OCI-LY7 (cell line): ENCODE results near the gene AFG1L. TPM values are rescaled to one million over a fixed set of nuclear protein-coding genes. Genes with fewer than 3 reads are reported as not detected.
"Not testable (repeated sequence)": the region's sequence is repeated elsewhere in the genome, so short reads cannot be mapped to it uniquely, and the experiment has no call there.

Experiments
- BruUV-seq: library from RNA; stranded (reverse); fragments of 400-500 nt; replicated peaks from 2 replicates; lab custom pipeline; 2021; lab: Mats Ljungman, UMichigan
- CTCF ChIA-PET: fragments of 300-600 bp; sonication (Branson Sonifier 250); formaldehyde crosslinking; loops from one replicate; lab custom pipeline; 2022; ENCODE audit warnings: antibody characterized with exemption; ENCODE audit not compliant: unreplicated experiment; lab: Charles Lee
- POLR2A ChIA-PET: fragments of 300-600 bp; sonication (Branson Sonifier 250); formaldehyde crosslinking; loops from one replicate; lab custom pipeline; 2022; ENCODE audit warnings: antibody characterized with exemption; lab: Charles Lee
- DNase-seq: peaks from one replicate; pipeline ENCODE4 v3.0.0-alpha.2; 2015; ENCODE audit warnings: low spot score
- H2AFZ ChIP-seq: fragments of 200-600 bp; sonication (generic), shearing (Covaris generic); 2 replicates; pipeline ENCODE4 v1.6.1; 2014; ENCODE audit warnings: mild to moderate bottlenecking, antibody characterized with exemption, low read length, moderate library complexity
- H3K27ac ChIP-seq: fragments of 200-600 bp; sonication (generic); 2 replicates; pipeline ENCODE4 v1.5.1; 2014; ENCODE audit warnings: mixed run types, low read depth, mild to moderate bottlenecking, moderate library complexity, low read length, inconsistent platforms; ENCODE audit not compliant: poor library complexity, severe bottlenecking
- H3K36me3 ChIP-seq: fragments of 200-600 bp; sonication (generic); 2 replicates; pipeline ENCODE4 v1.6.1; 2014; ENCODE audit warnings: mild to moderate bottlenecking, antibody characterized with exemption, low read length, moderate library complexity, mixed read lengths; ENCODE audit not compliant: insufficient read depth
- H3K4me1 ChIP-seq: fragments of 200-600 bp; sonication (generic); 2 replicates; pipeline ENCODE4 v1.5.1; 2014; ENCODE audit warnings: mild to moderate bottlenecking, low read length; ENCODE audit not compliant: insufficient read depth, poor library complexity, severe bottlenecking
- H3K4me2 ChIP-seq: fragments of 200-600 bp; sonication (generic); 2 replicates; pipeline ENCODE4 v1.6.1; 2014; ENCODE audit warnings: mild to moderate bottlenecking, low read length
- H3K4me3 ChIP-seq: fragments of 200-600 bp; sonication (generic); 2 replicates; pipeline ENCODE4 v1.5.1; 2014; ENCODE audit warnings: mild to moderate bottlenecking, low read depth, low read length; ENCODE audit not compliant: poor library complexity, severe bottlenecking
- H3K79me2 ChIP-seq: fragments of 200-600 bp; sonication (generic); 2 replicates; pipeline ENCODE4 v1.6.1; 2016; ENCODE audit warnings: low read depth, mild to moderate bottlenecking, low read length, moderate library complexity, mixed read lengths; ENCODE audit not compliant: insufficient read depth
- H3K9me2 ChIP-seq: fragments of 200-600 bp; sonication (generic); 2 replicates; pipeline ENCODE4 v1.6.1; 2016; ENCODE audit warnings: mild to moderate bottlenecking, low read length, mixed read lengths; ENCODE audit not compliant: insufficient read depth
- H3K9me3 ChIP-seq: fragments of 200-600 bp; sonication (generic); 2 replicates; pipeline ENCODE4 v1.6.1; 2014; ENCODE audit warnings: mild to moderate bottlenecking, mixed run types, low read length, mixed read lengths
- H4K20me1 ChIP-seq: fragments of 200-600 bp; sonication (generic); 2 replicates; pipeline ENCODE4 v1.6.1; 2014; ENCODE audit warnings: mild to moderate bottlenecking, antibody characterized with exemption, low read length, moderate library complexity, mixed read lengths; ENCODE audit not compliant: insufficient read depth
- EZH2phosphoT487 ChIP-seq: fragments of 200-600 bp; sonication (generic); IDR thresholded peaks from 2 replicates; pipeline ENCODE4 v1.6.1; 2018; ENCODE audit warnings: low read depth, borderline replicate concordance, mild to moderate bottlenecking, mixed run types, antibody characterized with exemption, low read length, moderate library complexity, mixed read lengths
- intact Hi-C: fragments of 100-400 bp; cut with micrococcal nuclease; formaldehyde crosslinking; loops from one replicate; pipeline ENCODE4 v1.10.0; 2022; ENCODE audit not compliant: unreplicated experiment
- total RNA-seq, 2 experiments: library from RNA; depleted of rRNA in 1 of 2; stranded (reverse); fragments of >200 nt in 1 of 2; shearing (Covaris generic) in 1 of 2; gene quantifications; 2 replicates each; pipeline ENCODE4 v1.2.3, GENCODE V29; 2014 to 2022
- TF ChIP-seq, protein P1 (sequence below): fragments of 200-600 bp; sonication (generic); conservative IDR thresholded peaks from 2 replicates; pipeline ENCODE4 v1.5.1; 2014; ENCODE audit warnings: mild to moderate bottlenecking, antibody characterized with exemption, low read length, moderate library complexity, mixed read lengths

AFG1L gene
- total RNA-seq, 2 experiments from 2014 or later: 8.9 to 9.0 TPM

DNA sequence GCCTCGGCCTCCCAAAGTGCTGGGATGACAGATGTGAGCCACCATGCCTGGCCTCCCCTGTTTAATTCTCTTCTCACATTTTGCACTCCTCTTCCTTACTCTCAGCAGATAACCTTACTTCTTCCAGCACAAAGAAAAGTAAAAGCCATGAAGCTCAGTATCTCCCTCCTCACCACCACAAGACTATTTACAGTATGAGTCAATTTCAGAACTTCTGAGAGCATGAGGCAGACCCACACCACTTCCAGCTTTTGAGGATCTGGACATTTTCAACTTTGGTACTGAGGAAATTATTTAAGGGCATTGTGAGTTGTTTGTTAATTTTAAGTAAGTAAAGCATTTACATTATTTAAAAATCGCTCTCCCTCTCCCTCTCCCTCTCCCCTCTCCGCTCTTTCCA is 26.0 kb upstream of the AFG1L start:
- CTCF ChIA-PET: no interaction called here
- intact Hi-C loops: loop anchor here (10.0 kb wide), 2 partner anchors 314 to 636 kb away; partner anchors contain the start of gene SEC63

DNA sequence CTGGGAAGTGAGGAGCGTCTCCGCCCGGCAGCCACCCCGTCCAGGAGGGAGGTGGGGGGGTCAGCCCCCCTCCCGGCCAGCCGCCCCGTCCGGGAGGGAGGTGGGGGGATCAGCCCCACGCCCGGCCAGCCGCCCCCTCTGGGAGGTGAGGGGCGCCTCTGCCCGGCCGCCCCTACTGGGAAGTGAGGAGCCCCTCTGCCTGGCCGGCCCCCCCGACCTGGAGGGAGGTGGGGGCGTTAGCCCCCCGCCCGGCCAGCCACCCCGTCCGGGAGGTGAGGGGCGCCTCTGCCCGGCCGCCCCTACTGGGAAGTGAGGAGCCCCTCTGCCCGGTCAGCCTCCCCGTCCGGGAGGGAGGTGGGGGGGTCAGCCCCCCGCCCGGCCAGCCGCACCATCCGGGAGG is 24.9 kb upstream of the AFG1L start:
- H3K9me2 ChIP-seq, H3K4me3 ChIP-seq, H3K27ac ChIP-seq, POLR2A ChIA-PET, H3K4me1 ChIP-seq, H3K79me2 ChIP-seq, H4K20me1 ChIP-seq, BruUV-seq, DNase-seq, CTCF ChIA-PET, H3K9me3 ChIP-seq, H2AFZ ChIP-seq, H3K36me3 ChIP-seq, H3K4me2 ChIP-seq: not testable (repeated sequence)
- intact Hi-C loops: loop anchor here (10.0 kb wide), 2 partner anchors 315 to 635 kb away; partner anchors contain the start of gene SEC63

More for the DNA sequence above, 26.0 kb upstream of the AFG1L start:
- Histone ChIP-seq H3K9me3 (no peaks in the 10 kb centered on the region), H3K4me1 (no peaks in the 10 kb centered on the region), H3K4me2 (no peak overlapping the region), H3K79me2 (no peaks in the 10 kb centered on the region), H4K20me1 (no peaks in the 10 kb centered on the region), H3K4me3 (no peak overlapping the region), H2AFZ (no peak overlapping the region), H3K9me2 (no peaks in the 10 kb centered on the region), H3K36me3 (no peaks in the 10 kb centered on the region), H3K27ac (no peak overlapping the region)
- POLR2A ChIA-PET: no interaction called here
- TF ChIP-seq, protein P1, sequence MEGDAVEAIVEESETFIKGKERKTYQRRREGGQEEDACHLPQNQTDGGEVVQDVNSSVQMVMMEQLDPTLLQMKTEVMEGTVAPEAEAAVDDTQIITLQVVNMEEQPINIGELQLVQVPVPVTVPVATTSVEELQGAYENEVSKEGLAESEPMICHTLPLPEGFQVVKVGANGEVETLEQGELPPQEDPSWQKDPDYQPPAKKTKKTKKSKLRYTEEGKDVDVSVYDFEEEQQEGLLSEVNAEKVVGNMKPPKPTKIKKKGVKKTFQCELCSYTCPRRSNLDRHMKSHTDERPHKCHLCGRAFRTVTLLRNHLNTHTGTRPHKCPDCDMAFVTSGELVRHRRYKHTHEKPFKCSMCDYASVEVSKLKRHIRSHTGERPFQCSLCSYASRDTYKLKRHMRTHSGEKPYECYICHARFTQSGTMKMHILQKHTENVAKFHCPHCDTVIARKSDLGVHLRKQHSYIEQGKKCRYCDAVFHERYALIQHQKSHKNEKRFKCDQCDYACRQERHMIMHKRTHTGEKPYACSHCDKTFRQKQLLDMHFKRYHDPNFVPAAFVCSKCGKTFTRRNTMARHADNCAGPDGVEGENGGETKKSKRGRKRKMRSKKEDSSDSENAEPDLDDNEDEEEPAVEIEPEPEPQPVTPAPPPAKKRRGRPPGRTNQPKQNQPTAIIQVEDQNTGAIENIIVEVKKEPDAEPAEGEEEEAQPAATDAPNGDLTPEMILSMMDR: no peak
- no peak for TF ChIP-seq EZH2phosphoT487
- no TSS peak for BruUV-seq
- no peak for DNase-seq

DNA sequence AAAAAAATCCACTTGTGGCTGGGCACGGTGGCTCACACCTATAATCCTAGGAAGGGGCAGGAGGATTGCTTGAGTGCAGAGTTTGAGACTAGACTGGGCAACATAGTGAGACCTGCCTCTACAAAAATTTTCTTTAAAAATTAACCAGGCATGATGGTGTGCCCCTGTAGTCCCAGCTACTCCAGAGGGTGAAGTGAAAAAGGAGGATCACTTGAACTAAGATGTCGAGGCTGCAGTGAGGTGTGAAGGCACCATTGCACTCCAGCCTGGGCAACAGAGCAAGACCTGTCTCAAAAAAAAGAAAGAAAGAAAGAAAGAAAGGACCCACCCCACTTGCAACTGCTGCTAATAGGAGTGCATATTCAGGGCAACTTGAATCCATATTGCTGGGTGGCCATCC is 20.3 kb upstream of the AFG1L start:
- H3K27ac ChIP-seq: no peak overlapping the region
- H3K36me3 ChIP-seq: no peaks in the 10 kb centered on the region
- H3K4me1 ChIP-seq: peaks cover 9% of the 10 kb centered on the region
- no peaks in the 10 kb centered on the region for H3K9me3 ChIP-seq
- no TSS peak for BruUV-seq
- CTCF ChIA-PET: no interaction called here
- TF ChIP-seq, protein P1: no peak
- no peak for TF ChIP-seq EZH2phosphoT487
- no peak overlapping the region for H3K4me3 ChIP-seq
- no peaks in the 10 kb centered on the region for H3K9me2 ChIP-seq
- intact Hi-C loops: no loop called here
- H4K20me1 ChIP-seq: no peaks in the 10 kb centered on the region
- H3K79me2 ChIP-seq: no peaks in the 10 kb centered on the region
- H3K4me2 ChIP-seq: no peak overlapping the region
- no peak for DNase-seq
- POLR2A ChIA-PET: interaction anchor here (0.6 to 1.3 kb wide), 3 partner anchors 13 to 185 kb away, joined by 3 to 5 read pairs (median 3); partner anchors contain the start of gene SNX3
- no peak overlapping the region for H2AFZ ChIP-seq
